A549 (cell line): ENCODE results near the gene CD68. TPM values are rescaled to one million over a fixed set of nuclear protein-coding genes. Genes with fewer than 3 reads are reported as not detected.
A peak's percentile ranks its signal among the peaks of the same experiment; 100 is the strongest.

Experiments used
- ATAC-seq, 2 experiments: fragments of 200-7000 bp in 1 of 2; fragments of >200 bp in 1 of 2; cut with Nextera tagmentation in 1 of 2; cut with Tn5 transposase in 1 of 2; 3 replicates each; pipeline versions ENCODE4 v1.8.0 to v1.9.1; 2018 to 2020; ENCODE audit warnings: mild to moderate bottlenecking in 1 of 2, moderate library complexity in 1 of 2
- CTCF ChIA-PET: fragments of 300-600 bp; sonication (Branson Sonifier 250); formaldehyde crosslinking; extraction: SDS; loops from one replicate; lab custom pipeline; 2021; ENCODE audit warnings: antibody characterized with exemption, inconsistent platforms; lab: Yijun Ruan, JAX
- POLR2A ChIA-PET: fragments of 350-600 bp; formaldehyde crosslinking; extraction: SDS; loops from one replicate; lab custom pipeline; 2021; ENCODE audit warnings: antibody characterized with exemption, inconsistent platforms; lab: Yijun Ruan, JAX
- DNase-seq, 2 experiments: peaks; one replicate each; pipeline versions ENCODE4 v3.0.0 to v3.0.0-alpha.2; 2011 to 2016; ENCODE audit warnings: low read depth in 1 of 2, low spot score in 1 of 2
- FAIRE-seq: peaks from 2 replicates; lab custom pipeline; 2011; peaks lifted over from hg19 to GRCh38; lab: Jason Lieb, UNC
- H3K27ac ChIP-seq, 2 experiments: fragments of >200 bp; sonication (Bioruptor Twin); formaldehyde crosslinking; 3 replicates each; pipeline ENCODE4 v1.5.1; 2016 to 2017
- H3K4me1 ChIP-seq: fragments of >200 bp; sonication (Bioruptor Twin); formaldehyde crosslinking; 3 replicates; pipeline ENCODE4 v1.6.1; 2016
- H3K4me2 ChIP-seq: fragments of >200 bp; sonication (Bioruptor Twin); formaldehyde crosslinking; 3 replicates; pipeline ENCODE4 v1.6.1; 2016
- H3K4me3 ChIP-seq: fragments of >200 bp; sonication (Bioruptor Twin); formaldehyde crosslinking; 3 replicates; pipeline ENCODE4 v1.5.1; 2016
- H3K9me3 ChIP-seq: fragments of >200 bp; sonication (Bioruptor Twin); formaldehyde crosslinking; 3 replicates; pipeline ENCODE4 v1.6.1; 2016
- CBX8 ChIP-seq: fragments of 200-600 bp; sonication (generic); IDR thresholded peaks from 2 replicates; pipeline ENCODE4 v1.6.1; 2016
- CHD4 ChIP-seq: fragments of 200-600 bp; sonication (generic); IDR thresholded peaks from 2 replicates; pipeline ENCODE4 v1.6.1; 2016; ENCODE audit warnings: antibody characterized with exemption, mild to moderate bottlenecking, borderline replicate concordance
- EP300 ChIP-seq, 2 experiments: fragments of >200 bp; sonication (Bioruptor Twin); formaldehyde crosslinking; IDR thresholded peaks; 2 replicates in 1 of 2; 3 replicates in 1 of 2; pipeline ENCODE4 v1.6.1; 2016 to 2017
- FOSB ChIP-seq: fragments of 250-450 bp; sonication (Bioruptor Pico); IDR thresholded peaks from 2 replicates; pipeline ENCODE4 v1.5.0; 2020; ENCODE audit warnings: mild to moderate bottlenecking, moderate library complexity
- FOXS1 ChIP-seq: fragments of 250-450 bp; sonication (Bioruptor Pico); IDR thresholded peaks from 2 replicates; pipeline ENCODE4 v1.5.0; 2020; ENCODE audit warnings: mild to moderate bottlenecking, moderate library complexity
- GATA3 ChIP-seq: IDR thresholded peaks from 2 replicates; pipeline ENCODE4 v1.6.1; 2012; ENCODE audit warnings: borderline replicate concordance
- JUNB ChIP-seq: fragments of >200 bp; sonication (Bioruptor Twin); formaldehyde crosslinking; IDR thresholded peaks from 2 replicates; pipeline ENCODE4 v1.6.1; 2016
- KDM1A ChIP-seq: fragments of 200-600 bp; sonication (generic); IDR thresholded peaks from 2 replicates; pipeline ENCODE4 v1.6.1; 2016; ENCODE audit warnings: low read depth, mild to moderate bottlenecking
- KDM5A ChIP-seq: fragments of 200-600 bp; sonication (generic); IDR thresholded peaks from 2 replicates; pipeline ENCODE4 v1.6.1; 2016; ENCODE audit warnings: antibody characterized with exemption, mild to moderate bottlenecking
- POLR2A ChIP-seq: IDR thresholded peaks from 2 replicates; pipeline ENCODE4 v1.6.1; 2012; ENCODE audit warnings: mild to moderate bottlenecking, low read length
- POLR2AphosphoS2 ChIP-seq: conservative IDR thresholded peaks from 2 replicates; pipeline ENCODE4 v1.6.1; 2012; ENCODE audit warnings: low read length, improper control_type of control experiment, inconsistent platforms
- REST ChIP-seq: fragments of 200-600 bp; sonication (generic); IDR thresholded peaks from 2 replicates; pipeline ENCODE4 v1.6.1; 2016; ENCODE audit warnings: antibody characterized with exemption, mild to moderate bottlenecking, moderate library complexity
- SREBF2 ChIP-seq: fragments of 450-650 bp; IDR thresholded peaks from 2 replicates; pipeline ENCODE4 v1.6.1; 2014; ENCODE audit warnings: mild to moderate bottlenecking, moderate library complexity
- TFCP2L1 ChIP-seq: fragments of 250-450 bp; sonication (Bioruptor Pico); IDR thresholded peaks from 2 replicates; pipeline ENCODE4 v1.5.0; 2021; ENCODE audit warnings: mild to moderate bottlenecking
- TP53 ChIP-seq: fragments of 250-450 bp; sonication (Bioruptor Pico); IDR thresholded peaks from 2 replicates; pipeline ENCODE4 v1.5.0; 2021; ENCODE audit warnings: mild to moderate bottlenecking, moderate library complexity
- USF2 ChIP-seq: fragments of 450-650 bp; IDR thresholded peaks from 2 replicates; pipeline ENCODE4 v1.6.1; 2014; ENCODE audit warnings: antibody characterized with exemption
- ZFP36 ChIP-seq: fragments of 450-650 bp; IDR thresholded peaks from 2 replicates; pipeline ENCODE4 v1.6.1; 2014; ENCODE audit warnings: borderline replicate concordance; ENCODE audit not compliant: partially characterized antibody
- ZNF302 ChIP-seq: fragments of 250-450 bp; sonication (Bioruptor Pico); IDR thresholded peaks from 2 replicates; pipeline ENCODE4 v1.9.0; 2021; ENCODE audit warnings: inconsistent platforms, mild to moderate bottlenecking, moderate library complexity
- WGBS: methylation state at CpG from one replicate; pipeline ENCODE4 v1.1.6; 2017; ENCODE audit errors: missing lambda C conversion rate; 5-methylcytosine and 5-hydroxymethylcytosine counted together
- polyA plus RNA-seq, 4 experiments: library from polyadenylated mRNA; depleted of rRNA in 3 of 4; stranded (reverse); fragments of >200 nt; fragmentation: RNase III in 1 of 4; extraction: RNeasy Plus Mini Kit Qiagen cat#74134 plus additional on column Dnase treatment in 1 of 4; gene quantifications; 2 replicates in 3 of 4; 3 replicates in 1 of 4; pipeline ENCODE4 v1.2.3, GENCODE V29; 2011 to 2017
- TF ChIP-seq, protein P1 (sequence below): fragments of >200 bp; sonication (Bioruptor Twin); formaldehyde crosslinking; IDR thresholded peaks from 3 replicates; pipeline ENCODE4 v1.6.1; 2016
- TF ChIP-seq, protein P2 (sequence below): fragments of 150-350 bp; IDR thresholded peaks from 2 replicates; pipeline ENCODE4 v1.6.1; 2014; ENCODE audit warnings: low read depth, mild to moderate bottlenecking, low read length

The CD68 gene
- polyA plus RNA-seq, 2 of the 4 experiments (the other 2 are of a cell fraction) = 9.8 to 17.7 TPM

- TF ChIP-seq USF2 (no peak), FOSB (no peak)
- TF ChIP-seq, all 56 proteins: peak for 0
Measured at GRCh38 chr17:7606280-7606679, 26.8 kb downstream of the CD68 start (continued).

DNA sequence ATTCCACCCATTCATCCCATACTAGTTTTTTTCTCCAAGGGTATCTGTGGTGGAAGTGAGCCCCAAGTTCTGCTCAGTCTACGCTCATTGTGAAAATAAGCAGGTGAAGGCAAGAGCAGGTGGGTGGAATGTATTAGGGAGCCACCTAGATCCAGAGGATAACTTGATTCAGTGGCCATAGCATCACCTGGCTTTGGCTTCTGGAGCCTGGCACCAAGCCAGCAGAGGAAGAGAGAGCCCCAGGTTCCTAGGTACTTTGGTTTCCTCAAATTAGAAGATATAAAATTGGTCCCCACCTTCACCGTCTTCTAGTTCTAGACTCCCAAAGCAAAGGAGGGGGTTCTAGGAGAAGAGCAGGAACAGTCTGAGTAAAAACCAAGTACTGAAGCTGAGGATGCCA, 31.2 kb downstream of the CD68 start:
- Histone ChIP-seq H3K4me2 (no peak overlapping the region), H3K4me1 (peaks cover 29% of the 10 kb centered on the region), H3K27ac (no peak overlapping the region), H3K9me3 (no peaks in the 10 kb centered on the region), H3K4me3 (no peak overlapping the region)
- peak; percentile 49 for FAIRE-seq
- POLR2A ChIA-PET = interaction anchor here (0.7 to 1.1 kb wide), 2 partner anchors 27 to 41 kb away, joined by 3 read pairs; partner anchors contain the start of genes ATP1B2 and MPDU1
- no peak for DNase-seq
- CTCF ChIA-PET = interaction anchor here (0.7 to 7.7 kb wide), 8 partner anchors 10 to 113 kb away, joined by 3 to 56 read pairs (median 8); partner anchors contain the start of genes SOX15, TP53 and WRAP53
- 99% methylated on average over 2 of the region's 2 CpGs for WGBS
- no peak for TF ChIP-seq TFCP2L1 (CRISPR knock-in tag)
- TF ChIP-seq ZNF302 (CRISPR knock-in tag) = no peak
- TF ChIP-seq, protein P1, sequence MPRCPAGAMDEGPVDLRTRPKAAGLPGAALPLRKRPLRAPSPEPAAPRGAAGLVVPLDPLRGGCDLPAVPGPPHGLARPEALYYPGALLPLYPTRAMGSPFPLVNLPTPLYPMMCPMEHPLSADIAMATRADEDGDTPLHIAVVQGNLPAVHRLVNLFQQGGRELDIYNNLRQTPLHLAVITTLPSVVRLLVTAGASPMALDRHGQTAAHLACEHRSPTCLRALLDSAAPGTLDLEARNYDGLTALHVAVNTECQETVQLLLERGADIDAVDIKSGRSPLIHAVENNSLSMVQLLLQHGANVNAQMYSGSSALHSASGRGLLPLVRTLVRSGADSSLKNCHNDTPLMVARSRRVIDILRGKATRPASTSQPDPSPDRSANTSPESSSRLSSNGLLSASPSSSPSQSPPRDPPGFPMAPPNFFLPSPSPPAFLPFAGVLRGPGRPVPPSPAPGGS = no peak
- TF ChIP-seq, protein P2, sequence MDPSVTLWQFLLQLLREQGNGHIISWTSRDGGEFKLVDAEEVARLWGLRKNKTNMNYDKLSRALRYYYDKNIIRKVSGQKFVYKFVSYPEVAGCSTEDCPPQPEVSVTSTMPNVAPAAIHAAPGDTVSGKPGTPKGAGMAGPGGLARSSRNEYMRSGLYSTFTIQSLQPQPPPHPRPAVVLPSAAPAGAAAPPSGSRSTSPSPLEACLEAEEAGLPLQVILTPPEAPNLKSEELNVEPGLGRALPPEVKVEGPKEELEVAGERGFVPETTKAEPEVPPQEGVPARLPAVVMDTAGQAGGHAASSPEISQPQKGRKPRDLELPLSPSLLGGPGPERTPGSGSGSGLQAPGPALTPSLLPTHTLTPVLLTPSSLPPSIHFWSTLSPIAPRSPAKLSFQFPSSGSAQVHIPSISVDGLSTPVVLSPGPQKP = no peak
- no peak for TF ChIP-seq POLR2A
- no peak for TF ChIP-seq KDM5A
- TF ChIP-seq FOXS1 (CRISPR knock-in tag) = no peak
- TF ChIP-seq REST = no peak
- TF ChIP-seq JUNB = no peak
- TF ChIP-seq EP300 (IDR thresholded peaks at IDR 0.05) = no peak
- TF ChIP-seq ZFP36 = no peak
- no peak for TF ChIP-seq POLR2AphosphoS2
- no peak for TF ChIP-seq USF2
- no peak for TF ChIP-seq CHD4
- no peak for TF ChIP-seq SREBF2
- no peak for TF ChIP-seq KDM1A
- no peak for TF ChIP-seq GATA3
- no peak for TF ChIP-seq CBX8
- TF ChIP-seq TP53 (CRISPR knock-in tag) = no peak
- ATAC-seq = no peak
